Fibroblast of lung (primary cell): ENCODE data around the gene TMEM220. TPM values are rescaled to one million over a fixed set of nuclear protein-coding genes. Genes with fewer than 3 reads are reported as not detected.
"Not testable (repeated sequence)": the region's sequence is repeated elsewhere in the genome, so short reads cannot be mapped to it uniquely, and the experiment has no call there.

Experiments used
- DNase-seq, 2 donors: peaks; one replicate each; pipeline versions ENCODE4 v3.0.0 to v3.0.0-alpha.2; 2010; ENCODE audit warnings: low read depth in 2 of 2
- H2AFZ ChIP-seq: 2 replicates; pipeline ENCODE4 v1.5.1; 2012; ENCODE audit warnings: low read length, control low read depth, inconsistent platforms
- H3K27ac ChIP-seq: 2 replicates; pipeline ENCODE4 v1.5.1; 2011; ENCODE audit warnings: low read length, control low read depth; ENCODE audit not compliant: insufficient read depth
- H3K27me3 ChIP-seq: 2 replicates; pipeline ENCODE4 v1.5.1; 2011; ENCODE audit warnings: mild to moderate bottlenecking, low read length; ENCODE audit not compliant: control insufficient read depth, insufficient read depth
- H3K36me3 ChIP-seq: 2 replicates; pipeline ENCODE4 v1.5.1; 2011; ENCODE audit warnings: low read length; ENCODE audit not compliant: control insufficient read depth, insufficient read depth
- H3K4me1 ChIP-seq: 2 replicates; pipeline ENCODE4 v1.5.1; 2011; ENCODE audit warnings: low read length; ENCODE audit not compliant: control insufficient read depth, insufficient read depth; ENCODE audit errors: extremely low read depth
- H3K4me2 ChIP-seq: 2 replicates; pipeline ENCODE4 v1.5.1; 2011; ENCODE audit warnings: low read length, control low read depth; ENCODE audit not compliant: insufficient read depth; ENCODE audit errors: extremely low read depth
- H3K4me3 ChIP-seq, 4 experiments: fragments of 200-600 bp in 1 of 4; sonication (generic) in 1 of 4; replicated peaks in 1 of 4; 2 replicates each; pipeline ENCODE4 v1.5.1; 2011 to 2016; ENCODE audit warnings: low read length in 4 of 4, low read depth in 3 of 4, mild to moderate bottlenecking in 3 of 4, control low read depth in 2 of 4, inconsistent platforms in 1 of 4, mixed read lengths in 1 of 4; ENCODE audit not compliant: insufficient read depth in 1 of 4; ENCODE audit errors: control extremely low read depth in 1 of 4
- H3K79me2 ChIP-seq: 2 replicates; pipeline ENCODE4 v1.5.1; 2012; ENCODE audit warnings: mild to moderate bottlenecking, low read length, inconsistent platforms; ENCODE audit not compliant: control insufficient read depth, insufficient read depth
- H3K9ac ChIP-seq: 2 replicates; pipeline ENCODE4 v1.5.1; 2011; ENCODE audit warnings: mild to moderate bottlenecking, low read length, control low read depth; ENCODE audit not compliant: insufficient read depth
- H3K9me3 ChIP-seq: 2 replicates; pipeline ENCODE4 v1.5.1; 2012; ENCODE audit warnings: low read depth, low read length; ENCODE audit not compliant: control insufficient read depth, insufficient read depth
- H4K20me1 ChIP-seq: 2 replicates; pipeline ENCODE4 v1.5.1; 2011; ENCODE audit warnings: low read length; ENCODE audit not compliant: control insufficient read depth, insufficient read depth; ENCODE audit errors: extremely low read depth
- CTCF ChIP-seq, 2 donors: IDR thresholded peaks in 1 of 2; conservative IDR thresholded peaks in 1 of 2; 1 replicate in 1 of 2; 2 replicates in 1 of 2; pipeline ENCODE4 v1.5.1; 2011 to 2012; ENCODE audit warnings: low read length in 2 of 2, control low read depth in 1 of 2, inconsistent platforms in 1 of 2, low read depth in 1 of 2, mild to moderate bottlenecking in 1 of 2
- EZH2 ChIP-seq: IDR thresholded peaks from 2 replicates; pipeline ENCODE4 v1.5.1; 2012; ENCODE audit warnings: low read length, control low read depth, mild to moderate bottlenecking; ENCODE audit errors: missing control alignments
- polyA plus RNA-seq, 2 donors: library from polyadenylated mRNA; depleted of rRNA in 1 of 2; stranded (reverse) in 1 of 2; unstranded in 1 of 2; fragments of >200 nt; gene quantifications; 2 replicates each; pipeline ENCODE4 v1.2.1, GENCODE V29; 2011 to 2012; ENCODE audit warnings: missing spikeins in 1 of 2
- total RNA-seq: library from RNA; depleted of rRNA; stranded (reverse); fragments of >200 nt; gene quantifications from 2 replicates; pipeline ENCODE4 v1.2.1, GENCODE V29; 2014

TMEM220 gene
- total and polyA plus RNA-seq, 2 donors (not counting 1 experiment from before 2014, with no cell fraction given), result 4.1 to 4.3 TPM

GRCh38 chr17:10735821-10736220 lies 6.0 kb upstream of the TMEM220 start:
- H2AFZ ChIP-seq, result no peak overlapping the region
- TF ChIP-seq CTCF (conservative IDR thresholded peaks at IDR 0.05 in 1 of 2, IDR thresholded peaks at IDR 0.05 in 1 of 2; ENCODE audit: low read depth in 1 of 2, low read length in 2 of 2) (no peak), EZH2 (no peak)

DNA sequence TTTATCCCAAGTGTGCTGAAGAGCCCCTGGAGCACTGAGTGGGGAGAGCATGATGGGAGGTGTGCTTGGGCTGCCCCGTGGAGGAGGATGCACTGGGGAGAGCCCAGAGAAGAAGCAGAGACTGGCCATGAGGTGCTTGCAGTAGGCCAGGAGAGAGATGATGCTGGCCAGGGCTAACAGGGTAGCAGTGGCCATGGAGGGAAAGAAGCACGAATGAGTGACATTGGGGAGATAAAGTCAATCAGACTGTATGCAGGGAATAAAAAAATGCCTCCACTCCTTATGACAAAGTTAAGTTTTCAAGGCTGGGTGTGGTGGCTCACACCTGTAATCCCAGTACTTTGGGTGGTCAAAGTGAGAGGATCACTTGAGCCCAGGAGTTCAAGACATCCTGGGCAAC lies 5.4 kb upstream of the TMEM220 start:
- no peak overlapping the region for H3K4me3 ChIP-seq
- no peaks in the 10 kb centered on the region for H3K36me3 ChIP-seq
- H3K4me2 ChIP-seq, result no peak overlapping the region

More at GRCh38 chr17:10735821-10736220, 6.0 kb upstream of the TMEM220 start:
- H3K4me2 ChIP-seq, result no peak overlapping the region
- no peaks in the 10 kb centered on the region for H4K20me1 ChIP-seq
- H3K27me3 ChIP-seq, result no peaks in the 10 kb centered on the region
- H3K79me2 ChIP-seq, result no peaks in the 10 kb centered on the region
- DNase-seq, result no peak
- H3K36me3 ChIP-seq, result no peaks in the 10 kb centered on the region
- no peak overlapping the region for H3K9ac ChIP-seq
- H3K9me3 ChIP-seq, result no peaks in the 10 kb centered on the region
- no peaks in the 10 kb centered on the region for H3K4me1 ChIP-seq
- H3K4me3 ChIP-seq, result no peak overlapping the region
- no peak overlapping the region for H3K27ac ChIP-seq

DNA sequence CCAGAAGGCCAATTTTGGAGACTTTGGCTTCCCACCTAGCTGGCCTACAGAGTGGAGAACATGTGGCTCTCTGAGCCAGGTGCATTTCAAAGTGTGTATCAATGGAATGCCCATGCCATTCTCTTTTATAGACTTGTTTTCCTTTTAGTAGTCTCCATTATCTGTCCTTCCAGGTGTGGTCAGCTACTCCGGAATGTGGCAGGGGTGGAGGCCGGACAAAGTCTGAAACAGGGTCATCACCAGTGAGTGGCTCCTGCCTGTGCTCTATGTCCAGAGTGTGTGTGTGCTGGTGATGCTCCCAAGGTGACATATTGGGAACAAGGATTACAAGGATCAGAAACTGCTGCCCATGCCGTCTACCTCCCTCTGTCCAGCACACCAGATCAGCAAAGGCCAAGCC lies 3.8 kb upstream of the TMEM220 start:
- Histone ChIP-seq H3K9me3 (no peaks in the 10 kb centered on the region), H3K4me2 (no peak overlapping the region), H3K27ac (no peak overlapping the region), H3K36me3 (no peaks in the 10 kb centered on the region), H4K20me1 (no peaks in the 10 kb centered on the region), H3K4me1 (no peaks in the 10 kb centered on the region), H3K27me3 (no peaks in the 10 kb centered on the region), H3K79me2 (no peaks in the 10 kb centered on the region), H3K4me3 (no peak overlapping the region), H3K9ac (no peak overlapping the region), H2AFZ (no peak overlapping the region)
- TF ChIP-seq CTCF (conservative IDR thresholded peaks at IDR 0.05 in 1 of 2, IDR thresholded peaks at IDR 0.05 in 1 of 2; ENCODE audit: low read depth in 1 of 2, low read length in 2 of 2) (no peak), EZH2 (no peak)
- DNase-seq, result no peak

More for the DNA sequence above, 5.4 kb upstream of the TMEM220 start:
- Histone ChIP-seq H3K9me3 (no peaks in the 10 kb centered on the region), H3K79me2 (no peaks in the 10 kb centered on the region), H3K9ac (no peak overlapping the region), H3K27me3 (no peaks in the 10 kb centered on the region), H3K4me1 (no peaks in the 10 kb centered on the region), H4K20me1 (no peaks in the 10 kb centered on the region), H2AFZ (no peak overlapping the region), H3K27ac (no peak overlapping the region)
- TF ChIP-seq EZH2 (no peak), CTCF (conservative IDR thresholded peaks at IDR 0.05 in 1 of 2, IDR thresholded peaks at IDR 0.05 in 1 of 2; ENCODE audit: low read depth in 1 of 2, low read length in 2 of 2) (no peak)
- no peak for DNase-seq

DNA sequence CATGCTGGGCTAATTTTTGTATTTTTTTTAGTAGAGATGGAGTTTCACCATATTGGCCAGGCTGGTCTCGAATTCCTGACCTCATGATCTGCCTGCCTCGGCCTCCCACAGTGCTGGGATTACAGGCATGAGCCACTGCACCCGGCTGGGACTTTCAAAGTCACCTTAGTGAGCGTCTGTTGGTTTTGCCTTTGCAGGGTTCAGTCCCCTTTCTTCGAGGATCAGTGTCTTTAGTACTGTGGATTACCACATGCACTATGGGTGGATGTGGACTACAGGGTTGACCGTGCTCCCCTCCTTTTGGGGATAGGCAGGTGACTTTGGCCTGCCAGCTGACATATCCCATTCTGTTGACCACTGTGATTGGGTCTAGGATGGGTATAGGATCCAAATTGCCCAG lies 2.3 kb upstream of the TMEM220 start:
- H3K9ac ChIP-seq, result not testable (repeated sequence)

More for the DNA sequence above, 2.3 kb upstream of the TMEM220 start:
- not testable (repeated sequence) for H3K27ac ChIP-seq, H3K4me2 ChIP-seq, H3K27me3 ChIP-seq, DNase-seq, H3K4me1 ChIP-seq, H3K9me3 ChIP-seq, H3K79me2 ChIP-seq, H3K36me3 ChIP-seq, H4K20me1 ChIP-seq, H2AFZ ChIP-seq, H3K4me3 ChIP-seq
